Measurements from ENCODE around the gene ZNF862. TPM values are rescaled to one million over a fixed set of nuclear protein-coding genes. Genes with fewer than 3 reads are reported as not detected.

ZNF862 gene
- polyA plus RNA-seq, 1 experiment: 11.5 TPM

DNA sequence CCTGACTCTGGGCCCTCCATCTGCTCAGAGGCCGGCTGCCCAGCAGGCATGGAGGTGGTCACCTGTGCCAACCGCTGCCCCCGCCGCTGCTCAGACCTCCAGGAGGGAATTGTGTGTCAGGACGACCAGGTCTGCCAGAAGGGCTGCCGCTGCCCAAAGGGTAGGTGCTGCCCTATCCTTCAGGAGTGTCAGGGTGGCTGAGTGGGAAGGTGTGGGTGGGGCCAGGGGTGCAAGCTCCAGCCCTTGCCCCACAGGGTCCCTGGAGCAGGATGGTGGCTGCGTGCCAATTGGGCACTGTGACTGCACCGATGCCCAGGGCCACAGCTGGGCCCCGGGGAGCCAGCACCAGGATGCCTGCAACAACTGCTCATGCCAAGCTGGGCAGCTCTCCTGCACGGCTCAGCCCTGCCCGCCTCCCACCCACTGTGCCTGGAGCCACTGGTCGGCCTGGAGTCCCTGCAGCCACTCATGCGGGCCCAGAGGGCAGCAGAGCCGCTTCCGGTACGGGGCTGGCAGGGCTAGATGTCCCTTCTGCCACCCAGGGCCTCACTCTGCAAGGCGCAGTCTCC, 17.5 kb upstream of the ZNF862 start:
- H3K27me3 ChIP-seq (ENCODE audit: control insufficient read depth, insufficient read depth, low read length): peaks cover 2% of the 10 kb centered on the region
- H3K9me3 ChIP-seq (ENCODE audit: control insufficient read depth, insufficient read depth, low read length): no peaks in the 10 kb centered on the region; the same call in 1 of the 2 replicates
- H3K27ac ChIP-seq (ENCODE audit: low read depth, low read length): no peak overlapping the region
- ChIA-PET CTCF (no interaction called here), POLR2A (no interaction called here)
- no peak for DNase-seq (ENCODE audit: low read depth, low spot score)
- TF ChIP-seq, protein P1, sequence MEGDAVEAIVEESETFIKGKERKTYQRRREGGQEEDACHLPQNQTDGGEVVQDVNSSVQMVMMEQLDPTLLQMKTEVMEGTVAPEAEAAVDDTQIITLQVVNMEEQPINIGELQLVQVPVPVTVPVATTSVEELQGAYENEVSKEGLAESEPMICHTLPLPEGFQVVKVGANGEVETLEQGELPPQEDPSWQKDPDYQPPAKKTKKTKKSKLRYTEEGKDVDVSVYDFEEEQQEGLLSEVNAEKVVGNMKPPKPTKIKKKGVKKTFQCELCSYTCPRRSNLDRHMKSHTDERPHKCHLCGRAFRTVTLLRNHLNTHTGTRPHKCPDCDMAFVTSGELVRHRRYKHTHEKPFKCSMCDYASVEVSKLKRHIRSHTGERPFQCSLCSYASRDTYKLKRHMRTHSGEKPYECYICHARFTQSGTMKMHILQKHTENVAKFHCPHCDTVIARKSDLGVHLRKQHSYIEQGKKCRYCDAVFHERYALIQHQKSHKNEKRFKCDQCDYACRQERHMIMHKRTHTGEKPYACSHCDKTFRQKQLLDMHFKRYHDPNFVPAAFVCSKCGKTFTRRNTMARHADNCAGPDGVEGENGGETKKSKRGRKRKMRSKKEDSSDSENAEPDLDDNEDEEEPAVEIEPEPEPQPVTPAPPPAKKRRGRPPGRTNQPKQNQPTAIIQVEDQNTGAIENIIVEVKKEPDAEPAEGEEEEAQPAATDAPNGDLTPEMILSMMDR (IDR thresholded peaks at IDR 0.05; ENCODE audit: low read depth, low read length): no peak
- no peak overlapping the region for H3K4me3 ChIP-seq (ENCODE audit: low read depth, low read length)

DNA sequence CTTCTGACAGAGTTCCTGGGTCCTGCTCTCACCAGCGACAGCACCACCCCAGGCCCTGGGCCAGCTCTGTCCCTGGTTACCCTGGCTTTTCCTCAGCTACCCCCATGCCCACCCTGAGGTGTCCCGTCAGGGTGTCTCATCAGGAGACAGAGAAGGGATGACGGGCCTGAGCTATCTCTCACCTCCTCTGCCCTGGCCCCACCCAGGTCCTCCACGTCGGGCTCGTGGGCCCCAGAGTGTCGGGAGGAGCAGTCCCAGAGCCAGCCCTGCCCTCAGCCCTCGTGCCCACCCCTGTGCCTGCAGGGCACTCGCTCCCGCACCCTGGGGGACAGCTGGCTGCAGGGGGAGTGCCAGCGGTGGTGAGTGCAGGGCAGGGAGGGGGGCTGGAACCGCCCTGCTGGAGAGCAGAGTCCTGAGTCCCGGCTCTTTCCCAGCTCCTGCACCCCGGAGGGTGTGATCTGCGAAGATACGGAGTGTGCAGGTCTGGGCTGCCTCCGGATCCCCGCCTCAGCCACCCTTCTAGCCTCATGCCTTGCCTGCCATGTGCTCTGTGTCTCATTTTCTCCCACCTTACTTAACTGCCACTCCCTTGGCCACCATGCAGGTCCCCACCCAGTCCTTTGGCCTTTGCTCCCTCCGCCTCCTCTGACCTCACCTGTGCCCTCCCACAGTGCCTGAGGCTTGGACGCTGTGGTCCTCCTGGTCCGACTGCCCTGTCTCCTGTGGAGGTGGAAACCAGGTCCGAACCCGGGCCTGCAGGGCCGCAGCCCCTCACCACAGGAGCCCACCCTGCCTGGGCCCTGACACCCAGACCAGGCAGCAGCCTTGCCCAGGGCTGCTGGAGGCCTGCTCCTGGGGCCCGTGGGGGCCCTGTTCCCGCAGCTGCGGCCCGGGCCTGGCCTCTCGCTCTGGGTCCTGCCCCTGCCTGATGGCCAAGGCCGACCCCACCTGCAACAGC, 16.7 kb upstream of the ZNF862 start:
- DNase-seq (ENCODE audit: low read depth, low spot score): no peak
- TF ChIP-seq, protein P1 (IDR thresholded peaks at IDR 0.05; ENCODE audit: low read depth, low read length): no peak
- Histone ChIP-seq H3K9me3 (ENCODE audit: control insufficient read depth, insufficient read depth, low read length) (no peaks in the 10 kb centered on the region; the same call in 1 of the 2 replicates), H3K27me3 (ENCODE audit: control insufficient read depth, insufficient read depth, low read length) (peaks cover 2% of the 10 kb centered on the region), H3K27ac (ENCODE audit: low read depth, low read length) (no peak overlapping the region), H3K4me3 (ENCODE audit: low read depth, low read length) (no peak overlapping the region)
- ChIA-PET CTCF (no interaction called here), POLR2A (no interaction called here)

DNA sequence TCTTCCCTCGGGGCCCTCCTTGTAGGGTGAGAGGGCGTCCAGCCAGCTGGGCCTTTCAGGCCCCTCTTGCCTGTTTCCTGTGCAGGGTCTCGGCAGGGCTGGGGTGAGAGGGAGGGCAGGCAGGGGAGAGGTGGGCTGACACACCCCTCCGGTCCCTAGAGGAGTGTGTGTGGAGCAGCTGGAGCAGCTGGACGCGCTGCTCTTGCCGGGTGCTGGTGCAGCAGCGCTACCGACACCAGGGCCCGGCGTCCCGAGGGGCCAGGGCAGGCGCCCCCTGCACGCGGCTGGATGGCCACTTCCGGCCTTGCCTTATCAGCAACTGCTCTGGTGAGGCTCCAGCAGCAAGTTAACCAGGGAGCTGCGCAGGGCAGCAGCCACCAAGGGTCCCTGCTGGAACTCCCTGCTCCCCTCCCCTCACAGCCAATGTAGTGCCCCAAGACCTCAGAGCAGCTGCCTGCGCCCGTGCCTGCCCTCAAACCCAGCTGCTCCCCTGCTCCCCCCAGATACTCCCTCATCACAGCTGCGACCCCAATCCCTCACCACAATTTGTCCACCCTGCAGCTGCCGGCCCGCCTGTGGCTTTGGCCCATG, 15.7 kb upstream of the ZNF862 start:
- TF ChIP-seq, protein P1 (IDR thresholded peaks at IDR 0.05; ENCODE audit: low read depth, low read length): no peak
- Histone ChIP-seq H3K27ac (ENCODE audit: low read depth, low read length) (no peak overlapping the region), H3K9me3 (ENCODE audit: control insufficient read depth, insufficient read depth, low read length) (no peaks in the 10 kb centered on the region; the same call in 1 of the 2 replicates), H3K4me3 (ENCODE audit: low read depth, low read length) (no peak overlapping the region), H3K27me3 (ENCODE audit: control insufficient read depth, insufficient read depth, low read length) (peaks cover 2% of the 10 kb centered on the region)
- POLR2A ChIA-PET: no interaction called here
- no peak for DNase-seq (ENCODE audit: low read depth, low spot score)
- CTCF ChIA-PET: no interaction called here

DNA sequence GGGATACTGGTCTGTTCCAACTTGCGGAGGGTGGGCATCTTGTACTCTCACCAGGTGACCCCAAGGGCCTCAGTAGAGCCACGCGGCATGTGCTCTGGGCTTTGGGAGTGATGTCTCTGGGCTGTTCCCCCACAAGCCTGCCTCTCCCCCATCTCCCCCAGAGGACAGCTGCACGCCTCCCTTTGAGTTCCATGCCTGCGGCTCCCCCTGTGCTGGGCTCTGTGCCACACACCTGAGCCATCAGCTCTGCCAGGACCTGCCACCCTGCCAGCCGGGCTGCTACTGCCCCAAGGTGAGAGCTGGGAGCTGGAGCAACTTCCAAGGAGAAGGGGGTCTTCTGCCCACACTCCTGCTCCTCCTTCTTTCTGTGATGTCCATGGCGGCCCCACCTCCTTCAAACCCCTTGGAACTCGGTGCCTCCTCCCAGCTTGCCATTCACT, 15.0 kb upstream of the ZNF862 start:
- POLR2A ChIA-PET: no interaction called here
- H3K4me3 ChIP-seq (ENCODE audit: low read depth, low read length): no peak overlapping the region
- DNase-seq (ENCODE audit: low read depth, low spot score): no peak
- TF ChIP-seq, protein P1 (IDR thresholded peaks at IDR 0.05; ENCODE audit: low read depth, low read length): no peak
- no peaks in the 10 kb centered on the region; the same call in 1 of the 2 replicates for H3K9me3 ChIP-seq (ENCODE audit: control insufficient read depth, insufficient read depth, low read length)
- CTCF ChIA-PET: no interaction called here
- H3K27ac ChIP-seq (ENCODE audit: low read depth, low read length): no peak overlapping the region
- peaks cover 2% of the 10 kb centered on the region for H3K27me3 ChIP-seq (ENCODE audit: control insufficient read depth, insufficient read depth, low read length)
